Panc1 (cell line): ENCODE results near the gene LSM14B. TPM values are rescaled to one million over a fixed set of nuclear protein-coding genes. Genes with fewer than 3 reads are reported as not detected.

Experiments
- ATAC-seq: fragments of 200-7000 bp; cut with Tn5 transposase; 2 replicates; pipeline ENCODE4 v1.9.1; 2020; ENCODE audit warnings: mild to moderate bottlenecking, moderate library complexity
- BruUV-seq: library from RNA; stranded (reverse); fragments of 400-500 nt; replicated peaks from 2 replicates; lab custom pipeline; 2021; lab: Mats Ljungman, UMichigan
- CTCF ChIA-PET: fragments of 300-600 bp; sonication (Branson Sonifier 250); formaldehyde crosslinking; loops from one replicate; lab custom pipeline; 2022; ENCODE audit warnings: antibody characterized with exemption; lab: Charles Lee
- POLR2A ChIA-PET: fragments of 300-600 bp; sonication (Branson Sonifier 250); formaldehyde crosslinking; loops from one replicate; lab custom pipeline; 2022; ENCODE audit warnings: antibody characterized with exemption; lab: Charles Lee
- DNase-seq: peaks from one replicate; pipeline ENCODE4 v3.0.0-alpha.2; 2010; ENCODE audit warnings: low read depth, low spot score
- H3K27ac ChIP-seq: 2 replicates; pipeline ENCODE4 v1.5.1; 2011; ENCODE audit warnings: mild to moderate bottlenecking, low read length, inconsistent platforms
- H3K27me3 ChIP-seq: fragments of 200-500 bp; sonication (Bioruptor generic); 2 replicates; pipeline ENCODE4 v1.6.0; 2014; ENCODE audit warnings: low read length, inconsistent platforms; ENCODE audit not compliant: control insufficient read depth, insufficient read depth
- H3K36me3 ChIP-seq: fragments of 200-500 bp; sonication (Bioruptor generic); 2 replicates; pipeline ENCODE4 v1.5.1; 2014; ENCODE audit warnings: inconsistent platforms, mild to moderate bottlenecking, low read length, moderate library complexity; ENCODE audit not compliant: control insufficient read depth, insufficient read depth
- H3K4me1 ChIP-seq: 2 replicates; pipeline ENCODE4 v1.5.1; 2011; ENCODE audit warnings: inconsistent platforms, mild to moderate bottlenecking, low read length, moderate library complexity; ENCODE audit not compliant: control insufficient read depth, insufficient read depth
- H3K4me3 ChIP-seq, 2 experiments: 2 replicates each; pipeline ENCODE4 v1.5.1; 2011 to 2012; ENCODE audit warnings: low read depth in 2 of 2, low read length in 2 of 2, mild to moderate bottlenecking in 2 of 2, inconsistent platforms in 1 of 2, moderate library complexity in 1 of 2
- H3K9me3 ChIP-seq: fragments of 200-500 bp; sonication (Bioruptor generic); 2 replicates; pipeline ENCODE4 v1.5.1; 2014; ENCODE audit warnings: low read depth, mild to moderate bottlenecking, inconsistent platforms, low read length, moderate library complexity; ENCODE audit not compliant: control insufficient read depth, insufficient read depth
- CTCF ChIP-seq: fragments of 450-650 bp; IDR thresholded peaks from 2 replicates; pipeline ENCODE4 v1.5.1; 2017; ENCODE audit warnings: mild to moderate bottlenecking
- POLR2AphosphoS5 ChIP-seq: IDR thresholded peaks from 2 replicates; pipeline ENCODE4 v1.6.1; 2012; ENCODE audit warnings: mild to moderate bottlenecking, low read depth, low read length, moderate library complexity
- REST ChIP-seq, 2 experiments: IDR thresholded peaks; 2 replicates each; pipeline ENCODE4 v1.6.1; 2011 to 2012; ENCODE audit warnings: low read depth in 2 of 2, control low read depth in 1 of 2, low read length in 1 of 2, mild to moderate bottlenecking in 1 of 2, moderate library complexity in 1 of 2; ENCODE audit not compliant: insufficient read depth in 1 of 2
- SIN3A ChIP-seq: IDR thresholded peaks from 2 replicates; pipeline ENCODE4 v1.6.1; 2012; ENCODE audit warnings: low read depth, mild to moderate bottlenecking, low read length, moderate library complexity, borderline replicate concordance; ENCODE audit not compliant: insufficient read depth
- TCF7L2 ChIP-seq: IDR thresholded peaks from 2 replicates; pipeline ENCODE4 v1.6.1; 2011; ENCODE audit warnings: mild to moderate bottlenecking, low read depth, low read length, inconsistent platforms
- in situ Hi-C: cut with HindIII; loops from 2 replicates; pipeline ENCODE4 v1.10.0; 2016; ENCODE audit warnings: low sequenced_read_pairs, low pct_unique_long_range_greater_than_20kb
- intact Hi-C: fragments of 100-400 bp; cut with micrococcal nuclease; formaldehyde crosslinking; loops from one replicate; pipeline ENCODE4 v1.10.0; 2022; ENCODE audit not compliant: unreplicated experiment
- total RNA-seq: library from RNA; stranded (reverse); gene quantifications from one replicate; pipeline ENCODE4 v1.2.1, GENCODE V29; 2021; ENCODE audit not compliant: unreplicated experiment

LSM14B gene
- total RNA-seq, 1 experiment from 2014 or later = 52.2 TPM

GRCh38 chr20:62156592-62157386, 34.5 kb downstream of the LSM14B start:
- no peaks in the 10 kb centered on the region for H3K36me3 ChIP-seq
- CTCF ChIA-PET = interaction anchor here (0.7 to 0.9 kb wide), 2 partner anchors 89 to 146 kb away, joined by 3 read pairs; no protein-coding TSS in a partner anchor
- no peak overlapping the region for H3K4me3 ChIP-seq
- peaks cover 17% of the 10 kb centered on the region for H3K4me1 ChIP-seq
- POLR2A ChIA-PET = no interaction called here
- peak; percentile 82 for ATAC-seq
- BruUV-seq = no TSS peak
- intact Hi-C loops (no loop called here), in situ Hi-C loops (no loop called here)
- TF ChIP-seq POLR2AphosphoS5 (no peak), CTCF (peak; percentile 92), TCF7L2 (no peak), SIN3A (no peak), REST (IDR thresholded peaks at IDR 0.05; ENCODE audit: insufficient read depth in 1 of 2, low read depth in 2 of 2, low read length in 1 of 2) (no peak)
- H3K27ac ChIP-seq = no peak overlapping the region
- no peaks in the 10 kb centered on the region for H3K27me3 ChIP-seq
- DNase-seq = no peak
- no peaks in the 10 kb centered on the region for H3K9me3 ChIP-seq

- DNase-seq (no peak), ATAC-seq (no peak)
- CTCF ChIA-PET = no interaction called here
- H3K9me3 ChIP-seq = no peaks in the 10 kb centered on the region
- H3K4me1 ChIP-seq = peaks cover 17% of the 10 kb centered on the region
- no peak overlapping the region for H3K4me3 ChIP-seq
- intact Hi-C loops (no loop called here), in situ Hi-C loops (no loop called here)
- H3K36me3 ChIP-seq = no peaks in the 10 kb centered on the region
- H3K27ac ChIP-seq = no peak overlapping the region
- POLR2A ChIA-PET = no interaction called here
- BruUV-seq = no TSS peak
- no peaks in the 10 kb centered on the region for H3K27me3 ChIP-seq
- TF ChIP-seq CTCF = no peak
- no peak for TF ChIP-seq POLR2AphosphoS5
- TF ChIP-seq SIN3A = no peak
- no peak for TF ChIP-seq REST (IDR thresholded peaks at IDR 0.05; ENCODE audit: insufficient read depth in 1 of 2, low read depth in 2 of 2, low read length in 1 of 2)
- TF ChIP-seq TCF7L2 = no peak
Measured at GRCh38 chr20:62157387-62158087, 35.3 kb downstream of the LSM14B start.
